Neuron (in vitro differentiated cells): ENCODE measurements around the gene BCL11B.
A peak's percentile ranks its signal among the peaks of the same experiment; 100 is the strongest.

ENCODE experiments used
- H2AFZ ChIP-seq: one replicate; pipeline ENCODE4 v1.6.1; 2013; ENCODE audit warnings: low read depth, mild to moderate bottlenecking, inconsistent platforms, low read length, moderate library complexity
- H3K27me3 ChIP-seq: one replicate; pipeline ENCODE4 v1.6.1; 2013; ENCODE audit warnings: low read length; ENCODE audit not compliant: insufficient read depth
- H3K36me3 ChIP-seq: one replicate; pipeline ENCODE4 v1.6.1; 2013; ENCODE audit warnings: low read length; ENCODE audit not compliant: insufficient read depth
- H3K4me1 ChIP-seq: one replicate; pipeline ENCODE4 v1.6.1; 2013; ENCODE audit warnings: low read length; ENCODE audit not compliant: insufficient read depth
- H3K4me3 ChIP-seq: 2 replicates; pipeline ENCODE4 v1.5.1; 2013; ENCODE audit warnings: mild to moderate bottlenecking, low read length, moderate library complexity
- H3K9me3 ChIP-seq: one replicate; pipeline ENCODE4 v1.6.1; 2013; ENCODE audit warnings: low read length

BCL11B gene

DNA sequence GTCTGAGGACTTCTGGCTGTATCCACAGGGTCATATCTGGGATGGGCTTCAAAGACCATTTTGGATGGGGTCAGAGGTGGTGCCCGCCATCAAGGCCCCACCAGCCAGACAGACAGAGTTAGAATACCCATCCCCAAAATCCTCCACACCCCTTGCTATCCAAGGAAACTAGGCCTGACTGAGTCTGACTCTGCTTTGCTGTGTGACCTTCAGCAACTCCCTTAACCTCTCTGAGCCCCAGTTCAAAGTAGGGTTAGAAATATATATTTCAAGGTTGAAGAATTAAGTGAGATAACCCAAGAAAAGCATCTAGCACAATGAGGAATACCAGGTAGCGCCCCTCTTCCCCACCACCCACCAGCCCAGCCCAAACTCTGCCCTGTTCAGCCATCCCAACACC is 20.3 kb downstream of the BCL11B start:
- Histone ChIP-seq H3K9me3 (no peaks in the 10 kb centered on the region), H3K4me3 (no peak overlapping the region), H3K4me1 (no peaks in the 10 kb centered on the region), H3K36me3 (no peaks in the 10 kb centered on the region), H3K27me3 (peaks cover 57% of the 10 kb centered on the region), H2AFZ (no peak overlapping the region)

DNA sequence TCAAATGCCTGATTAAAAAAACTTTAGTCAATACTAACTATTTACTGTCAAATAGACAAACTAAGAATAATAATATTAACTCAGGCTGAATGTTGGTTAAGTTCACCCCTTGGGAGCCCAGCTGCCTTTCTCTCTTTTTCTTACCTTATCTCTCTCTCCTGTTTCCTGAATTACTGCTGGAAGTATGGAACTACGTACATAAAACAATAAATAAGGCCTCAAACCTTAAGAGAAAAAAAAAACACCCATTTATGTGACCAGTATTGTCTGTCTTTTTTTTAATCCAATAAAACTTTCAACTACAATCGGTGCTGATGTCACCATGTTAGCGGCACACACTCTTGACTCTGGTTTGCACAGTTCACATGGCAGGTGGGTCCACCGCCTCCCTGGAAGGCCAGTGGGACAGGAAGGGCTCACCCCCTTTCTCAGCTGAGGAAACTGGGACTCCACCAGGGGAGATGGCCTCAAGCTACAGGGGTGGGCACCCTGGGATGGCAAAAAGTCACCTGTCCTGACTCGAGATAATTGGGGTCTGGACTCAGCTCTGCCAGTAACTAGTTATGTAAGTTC is 21.3 kb downstream of the BCL11B start:
- Histone ChIP-seq H3K27me3 (peaks cover 49% of the 10 kb centered on the region), H3K4me3 (no peak overlapping the region), H2AFZ (no peak overlapping the region), H3K36me3 (no peaks in the 10 kb centered on the region), H3K9me3 (no peaks in the 10 kb centered on the region), H3K4me1 (no peaks in the 10 kb centered on the region)

DNA sequence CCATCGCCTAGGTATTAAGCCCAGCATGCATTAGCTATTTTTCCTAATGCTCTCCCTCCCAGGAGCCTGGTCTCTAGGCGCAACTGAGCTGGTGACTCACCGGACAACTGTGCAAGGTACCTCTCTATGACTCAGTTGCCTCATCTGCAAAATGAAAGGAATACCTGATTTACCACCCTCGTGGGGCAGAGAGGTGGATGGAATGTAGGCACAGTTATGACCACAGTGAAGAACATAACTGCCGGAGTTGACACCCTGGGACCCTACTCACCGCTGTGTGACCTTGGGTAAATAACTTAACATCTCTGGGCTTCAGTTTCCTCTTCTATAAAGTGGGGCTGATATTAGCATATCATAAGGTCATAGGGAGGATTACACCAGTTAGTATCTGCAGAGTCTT is 22.6 kb downstream of the BCL11B start:
- H3K4me1 ChIP-seq, result peaks cover 7% of the 10 kb centered on the region
- H3K4me3 ChIP-seq, result no peak overlapping the region
- H3K9me3 ChIP-seq, result no peaks in the 10 kb centered on the region
- no peak overlapping the region for H2AFZ ChIP-seq
- H3K36me3 ChIP-seq, result no peaks in the 10 kb centered on the region
- H3K27me3 ChIP-seq, result peaks cover 49% of the 10 kb centered on the region

DNA sequence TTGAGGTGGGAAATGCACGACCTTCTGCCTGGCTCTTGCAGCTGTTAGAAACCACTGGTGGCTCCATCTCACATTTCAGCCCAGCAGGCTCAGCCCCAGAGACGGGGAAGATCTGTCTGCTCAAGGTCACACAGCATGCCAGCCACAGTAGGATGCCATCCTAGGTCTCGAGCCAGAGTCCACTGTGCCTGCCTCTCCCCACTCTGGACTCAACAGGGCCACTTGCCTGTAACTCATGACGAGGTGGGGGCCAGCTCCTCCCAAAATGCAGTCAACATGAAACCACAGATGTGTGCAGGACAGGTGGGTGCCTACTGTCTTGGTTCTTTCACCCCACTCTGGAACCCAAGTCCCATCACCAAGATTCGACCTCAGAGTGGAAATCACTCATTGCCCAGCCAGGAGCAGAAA is 23.2 kb downstream of the BCL11B start:
- Histone ChIP-seq H3K36me3 (no peaks in the 10 kb centered on the region), H3K4me1 (peaks cover 7% of the 10 kb centered on the region), H3K9me3 (no peaks in the 10 kb centered on the region), H3K27me3 (peaks cover 49% of the 10 kb centered on the region), H2AFZ (no peak overlapping the region), H3K4me3 (no peak overlapping the region)

DNA sequence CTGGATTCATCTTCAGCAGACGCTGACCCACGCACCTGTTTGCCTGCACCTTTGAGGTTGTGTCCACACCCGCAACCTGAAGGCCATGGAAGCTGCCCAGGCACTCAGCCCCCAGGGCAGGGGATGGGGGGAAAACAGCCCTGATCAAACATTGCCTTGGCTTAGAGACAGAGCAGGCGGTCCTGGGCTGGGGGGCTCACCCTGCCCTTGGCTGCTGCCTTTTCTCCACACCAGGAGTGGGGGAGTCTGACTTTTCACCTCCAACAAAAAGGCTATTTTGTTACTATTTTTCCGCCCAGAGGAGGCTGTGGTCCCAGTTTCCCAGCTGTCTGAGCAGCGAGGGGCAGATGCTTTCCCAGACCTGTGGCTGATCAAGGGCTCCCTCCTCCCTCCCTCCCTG is 24.2 kb downstream of the BCL11B start:
- no peaks in the 10 kb centered on the region for H3K9me3 ChIP-seq
- H3K4me3 ChIP-seq, result no peak overlapping the region
- H3K27me3 ChIP-seq, result peaks cover 47% of the 10 kb centered on the region
- H2AFZ ChIP-seq, result no peak overlapping the region
- H3K4me1 ChIP-seq, result peaks cover 7% of the 10 kb centered on the region
- no peaks in the 10 kb centered on the region for H3K36me3 ChIP-seq

DNA sequence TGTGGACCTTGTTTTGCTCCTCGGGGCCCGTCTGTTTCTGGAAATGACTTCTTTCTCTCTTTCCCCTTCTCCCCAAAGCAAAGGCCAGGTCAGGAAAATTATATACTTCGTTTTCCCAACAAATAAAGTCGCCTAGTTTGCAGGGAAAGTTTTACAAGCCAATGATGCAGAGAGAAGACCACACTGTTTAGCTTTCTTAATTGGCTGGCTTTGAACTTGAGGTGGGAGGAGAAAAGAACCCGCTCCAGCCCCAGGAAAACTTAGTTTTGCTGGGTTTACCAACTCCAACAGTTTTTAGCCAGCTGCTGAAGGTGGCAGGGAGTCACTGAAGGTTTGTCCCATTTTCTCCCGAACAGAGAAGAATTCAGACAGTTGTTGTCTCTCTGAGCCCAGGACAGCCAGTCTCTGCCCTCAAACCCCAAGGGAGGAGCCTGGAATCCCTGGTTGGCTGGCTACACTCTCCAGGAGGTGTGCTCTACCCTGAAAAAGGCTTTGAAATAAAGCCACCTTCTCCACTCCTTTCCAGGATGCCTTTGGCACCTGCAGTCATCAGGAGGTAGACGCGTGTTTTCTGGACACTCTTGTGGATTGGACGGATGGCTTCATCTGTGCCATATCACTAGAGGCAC is 24.8 kb downstream of the BCL11B start:
- Histone ChIP-seq H3K36me3 (no peaks in the 10 kb centered on the region), H2AFZ (no peak overlapping the region), H3K9me3 (no peaks in the 10 kb centered on the region), H3K4me3 (no peak overlapping the region), H3K4me1 (peaks cover 7% of the 10 kb centered on the region), H3K27me3 (peaks cover 48% of the 10 kb centered on the region)

DNA sequence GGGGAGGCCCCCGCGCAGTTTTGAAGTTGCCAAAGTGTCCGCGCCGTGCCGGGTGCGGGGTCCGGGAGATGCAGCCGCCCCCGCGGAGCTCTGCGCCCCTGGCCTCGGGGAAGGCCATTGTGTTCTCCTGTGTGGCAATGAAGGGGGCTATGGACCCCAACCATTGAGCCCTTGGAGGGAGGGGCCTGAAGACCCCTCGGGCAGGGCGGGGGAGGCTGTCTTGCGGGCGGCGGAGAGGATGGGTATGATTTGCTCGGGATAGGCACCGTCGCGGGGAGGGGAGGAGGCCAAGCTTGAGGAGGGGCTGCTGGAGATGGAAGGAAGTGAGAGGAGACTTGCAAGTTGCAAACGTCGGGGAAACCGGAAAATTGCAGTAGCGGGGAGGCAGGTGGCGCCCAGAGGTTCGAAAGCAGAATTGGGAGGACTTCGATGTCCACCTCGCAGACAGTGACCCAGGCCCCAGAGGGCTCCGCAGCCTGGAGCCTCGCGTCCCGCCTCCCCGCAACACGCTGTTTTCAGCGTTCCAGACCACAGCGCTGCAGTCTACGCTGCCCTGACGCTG is 25.4 kb downstream of the BCL11B start:
- H3K4me3 ChIP-seq, result peak overlapping the region; percentile 43
- H3K36me3 ChIP-seq, result no peaks in the 10 kb centered on the region
- H3K4me1 ChIP-seq, result peaks cover 7% of the 10 kb centered on the region
- peak overlapping the region; percentile 86 for H2AFZ ChIP-seq
- H3K9me3 ChIP-seq, result no peaks in the 10 kb centered on the region
- peaks cover 54% of the 10 kb centered on the region for H3K27me3 ChIP-seq

DNA sequence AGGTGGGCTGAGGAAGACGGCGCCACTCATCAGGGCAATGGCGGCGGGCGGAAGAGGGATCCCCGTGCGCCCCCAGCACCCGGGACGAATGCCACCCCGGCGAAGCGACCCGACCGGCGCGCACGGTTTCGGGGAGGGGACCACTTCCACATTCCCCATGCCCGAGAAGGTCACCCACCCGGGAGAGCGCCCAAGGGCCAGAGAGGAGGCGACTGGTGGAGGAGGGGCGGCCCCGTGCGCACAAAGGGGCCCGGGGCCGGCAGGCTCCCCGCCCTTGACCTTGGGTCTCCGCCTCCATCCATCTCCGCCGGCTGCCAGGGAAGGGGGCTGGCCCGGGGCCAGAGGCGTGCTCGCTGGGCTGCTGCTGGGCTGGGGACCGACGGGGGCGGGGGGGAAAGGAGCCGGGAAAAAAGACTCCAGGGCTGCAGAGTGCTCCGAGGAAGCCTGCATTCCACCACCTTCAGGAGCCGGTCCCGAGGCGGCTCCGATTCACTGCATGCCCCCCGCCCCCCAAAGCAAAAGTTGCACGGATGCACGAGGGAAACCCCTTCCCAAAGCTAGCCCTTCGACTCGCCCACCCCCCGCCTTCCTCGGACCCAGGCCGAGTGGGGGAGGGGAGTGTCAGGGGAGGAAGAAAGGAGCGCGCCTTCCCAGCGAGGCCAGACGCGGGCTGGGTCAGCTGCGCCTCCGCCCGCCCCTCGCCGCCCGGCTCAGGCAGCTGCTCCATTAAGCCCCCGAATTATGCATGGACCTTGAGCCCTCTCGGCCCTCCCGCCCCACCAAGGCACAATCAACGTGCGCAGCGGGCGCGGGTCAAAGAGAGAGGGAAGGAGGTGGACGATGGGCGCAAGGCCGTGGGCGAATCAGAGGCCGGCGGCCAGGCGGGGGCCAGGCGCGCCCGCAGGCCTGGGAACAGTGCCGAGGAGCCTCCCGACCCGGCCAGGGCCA is 26.2 kb downstream of the BCL11B start:
- H3K4me3 ChIP-seq, result peak overlapping the region; percentile 43
- H3K27me3 ChIP-seq, result peaks cover 59% of the 10 kb centered on the region
- H2AFZ ChIP-seq, result peak overlapping the region; percentile 86
- H3K36me3 ChIP-seq, result no peaks in the 10 kb centered on the region
- H3K9me3 ChIP-seq, result no peaks in the 10 kb centered on the region
- peaks cover 7% of the 10 kb centered on the region for H3K4me1 ChIP-seq

DNA sequence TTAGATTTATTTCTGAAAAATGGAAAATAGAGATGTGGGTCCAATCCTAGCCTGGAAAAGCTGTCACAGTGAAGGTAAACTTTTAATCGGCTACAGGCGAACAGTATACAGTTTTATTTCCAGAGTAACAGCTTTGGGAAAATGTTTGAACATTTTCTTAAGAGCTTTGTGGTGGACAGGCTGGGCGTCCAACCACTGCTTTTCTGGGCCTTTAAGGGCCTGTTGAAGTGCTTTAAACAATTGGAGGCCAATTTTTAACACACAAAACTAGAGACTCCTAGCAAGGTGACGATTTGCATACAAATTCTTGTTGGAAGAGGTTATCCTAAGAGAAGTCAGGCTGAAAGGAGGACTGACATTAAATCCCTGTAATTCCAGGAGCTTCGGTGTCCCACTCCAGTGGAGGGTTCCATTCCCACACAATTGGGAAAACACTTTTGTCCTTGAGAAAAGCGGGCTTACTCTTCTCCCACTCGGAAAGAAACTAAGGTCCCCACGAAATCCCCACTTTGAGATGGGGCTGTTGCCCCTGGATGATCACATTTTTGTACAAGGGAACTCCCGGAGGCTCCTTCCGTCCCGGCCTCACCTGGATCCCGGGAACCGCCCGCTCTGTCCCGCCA is 26.9 kb downstream of the BCL11B start:
- Histone ChIP-seq H3K9me3 (no peaks in the 10 kb centered on the region), H3K4me3 (peak overlapping the region; percentile 43), H3K4me1 (peaks cover 7% of the 10 kb centered on the region), H2AFZ (peak overlapping the region; percentile 86), H3K27me3 (peaks cover 56% of the 10 kb centered on the region), H3K36me3 (no peaks in the 10 kb centered on the region)

DNA sequence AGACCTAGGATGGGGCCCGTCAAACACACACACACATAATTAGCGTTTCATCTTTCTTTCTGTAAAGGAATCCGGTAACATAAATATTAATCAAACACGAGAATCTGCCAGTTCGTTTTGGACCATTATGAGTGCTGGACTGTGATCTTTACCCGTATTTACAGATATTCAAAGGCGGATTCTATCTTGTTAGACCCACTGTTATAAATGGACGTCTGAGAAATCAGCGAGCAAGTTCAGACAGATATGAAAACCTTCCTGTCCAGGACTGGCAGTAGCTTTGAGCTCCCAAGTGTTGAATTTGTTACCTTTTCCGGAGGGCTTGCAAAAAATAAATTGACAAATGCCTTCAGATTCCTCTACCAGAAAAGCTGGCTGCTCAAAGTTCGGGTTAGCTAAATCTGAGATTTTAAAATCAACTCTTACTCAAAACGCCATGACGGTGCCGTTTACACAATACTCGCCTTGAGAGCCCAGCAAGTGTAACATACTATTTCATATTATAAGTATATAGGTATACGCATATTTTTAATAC is 27.6 kb downstream of the BCL11B start:
- Histone ChIP-seq H3K4me3 (no peak overlapping the region), H3K9me3 (no peaks in the 10 kb centered on the region), H3K27me3 (peaks cover 63% of the 10 kb centered on the region)

DNA sequence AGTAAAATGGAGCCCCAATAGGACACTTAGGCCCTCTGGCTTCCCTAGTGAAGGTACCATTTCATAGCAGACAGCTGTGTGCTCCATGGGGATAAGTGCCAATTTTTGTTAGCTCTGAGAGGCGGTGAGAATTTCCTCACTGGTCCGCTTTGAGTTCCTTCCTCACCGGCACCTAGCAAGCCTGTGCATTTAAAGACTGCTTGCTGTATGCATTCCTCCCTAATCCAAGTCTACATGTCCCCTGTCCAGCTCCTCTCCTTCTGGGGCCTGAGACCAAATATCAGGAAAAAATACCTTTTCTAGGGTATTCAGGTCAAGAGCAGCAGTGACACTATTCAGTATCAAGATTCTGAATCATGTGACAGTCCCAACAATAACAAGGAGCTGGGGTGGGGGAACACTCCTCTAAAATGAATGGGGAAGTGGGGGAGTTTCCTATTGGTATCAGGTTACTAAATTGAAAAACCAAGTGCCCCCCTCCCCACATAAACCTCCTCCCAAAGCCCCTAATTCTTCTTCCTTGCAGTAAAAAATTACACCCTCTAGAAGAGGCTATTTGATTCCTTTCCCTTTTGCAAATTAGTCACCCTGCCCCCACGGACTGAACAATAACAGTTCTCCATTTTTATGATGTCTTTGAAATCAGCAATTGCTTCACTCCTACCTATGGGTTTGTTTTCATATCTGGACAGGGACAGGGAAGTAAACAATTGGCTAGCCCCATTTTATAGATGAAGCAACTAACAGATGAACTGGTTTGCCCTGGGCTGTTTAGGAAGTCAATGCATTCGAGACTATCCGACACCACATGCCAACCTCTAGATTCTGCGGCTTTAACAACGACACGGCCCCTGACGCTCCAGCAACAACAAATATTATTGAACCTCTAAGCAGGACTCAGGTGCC is 28.9 kb downstream of the BCL11B start:
- peaks cover under 1% of the 10 kb centered on the region for H3K9me3 ChIP-seq
- H3K4me1 ChIP-seq, result peaks cover 7% of the 10 kb centered on the region
- no peak overlapping the region for H2AFZ ChIP-seq
- peaks cover 69% of the 10 kb centered on the region for H3K27me3 ChIP-seq
- H3K4me3 ChIP-seq, result no peak overlapping the region
- no peaks in the 10 kb centered on the region for H3K36me3 ChIP-seq

More for the DNA sequence above, 27.6 kb downstream of the BCL11B start:
- Histone ChIP-seq H3K36me3 (no peaks in the 10 kb centered on the region), H3K4me1 (peaks cover 7% of the 10 kb centered on the region), H2AFZ (no peak overlapping the region)

DNA sequence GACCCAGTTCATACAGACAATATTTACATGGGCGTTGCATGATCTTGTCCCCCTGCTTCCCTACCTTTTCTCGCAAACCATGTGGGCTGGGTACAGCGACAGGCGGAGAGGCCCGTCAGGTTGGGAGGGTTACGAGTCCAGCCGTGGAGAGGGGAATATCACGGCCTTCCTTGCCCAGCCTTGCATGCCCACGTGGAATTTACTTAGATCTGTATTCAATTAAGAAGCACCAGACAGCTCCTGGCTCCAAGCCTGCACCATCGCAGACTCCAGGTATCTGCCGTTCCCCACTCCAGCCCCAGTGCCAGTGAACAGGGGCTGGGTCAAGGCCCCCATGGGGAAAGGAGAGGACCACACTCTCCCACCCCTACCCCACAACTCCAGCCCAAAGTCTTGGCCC is 29.8 kb downstream of the BCL11B start:
- Histone ChIP-seq H3K27me3 (peaks cover 62% of the 10 kb centered on the region), H3K4me3 (no peak overlapping the region), H3K36me3 (no peaks in the 10 kb centered on the region), H2AFZ (no peak overlapping the region), H3K9me3 (peaks cover 2% of the 10 kb centered on the region), H3K4me1 (peaks cover 7% of the 10 kb centered on the region)
